Panc1 (cell line): ENCODE results near the gene DNAI2. TPM values are rescaled to one million over a fixed set of nuclear protein-coding genes. Genes with fewer than 3 reads are reported as not detected.

Source experiments
- ATAC-seq: fragments of 200-7000 bp; cut with Tn5 transposase; 2 replicates; pipeline ENCODE4 v1.9.1; 2020; ENCODE audit warnings: mild to moderate bottlenecking, moderate library complexity
- BruUV-seq: library from RNA; stranded (reverse); fragments of 400-500 nt; replicated peaks from 2 replicates; lab custom pipeline; 2021; lab: Mats Ljungman, UMichigan
- CTCF ChIA-PET: fragments of 300-600 bp; sonication (Branson Sonifier 250); formaldehyde crosslinking; loops from one replicate; lab custom pipeline; 2022; ENCODE audit warnings: antibody characterized with exemption; lab: Charles Lee
- POLR2A ChIA-PET: fragments of 300-600 bp; sonication (Branson Sonifier 250); formaldehyde crosslinking; loops from one replicate; lab custom pipeline; 2022; ENCODE audit warnings: antibody characterized with exemption; lab: Charles Lee
- DNase-seq: peaks from one replicate; pipeline ENCODE4 v3.0.0-alpha.2; 2010; ENCODE audit warnings: low read depth, low spot score
- H3K27ac ChIP-seq: 2 replicates; pipeline ENCODE4 v1.5.1; 2011; ENCODE audit warnings: mild to moderate bottlenecking, low read length, inconsistent platforms
- H3K27me3 ChIP-seq: fragments of 200-500 bp; sonication (Bioruptor generic); 2 replicates; pipeline ENCODE4 v1.6.0; 2014; ENCODE audit warnings: low read length, inconsistent platforms; ENCODE audit not compliant: control insufficient read depth, insufficient read depth
- H3K36me3 ChIP-seq: fragments of 200-500 bp; sonication (Bioruptor generic); 2 replicates; pipeline ENCODE4 v1.5.1; 2014; ENCODE audit warnings: inconsistent platforms, mild to moderate bottlenecking, low read length, moderate library complexity; ENCODE audit not compliant: control insufficient read depth, insufficient read depth
- H3K4me1 ChIP-seq: 2 replicates; pipeline ENCODE4 v1.5.1; 2011; ENCODE audit warnings: inconsistent platforms, mild to moderate bottlenecking, low read length, moderate library complexity; ENCODE audit not compliant: control insufficient read depth, insufficient read depth
- H3K4me3 ChIP-seq, 2 experiments: 2 replicates each; pipeline ENCODE4 v1.5.1; 2011 to 2012; ENCODE audit warnings: low read depth in 2 of 2, low read length in 2 of 2, mild to moderate bottlenecking in 2 of 2, inconsistent platforms in 1 of 2, moderate library complexity in 1 of 2
- H3K9me3 ChIP-seq: fragments of 200-500 bp; sonication (Bioruptor generic); 2 replicates; pipeline ENCODE4 v1.5.1; 2014; ENCODE audit warnings: low read depth, mild to moderate bottlenecking, inconsistent platforms, low read length, moderate library complexity; ENCODE audit not compliant: control insufficient read depth, insufficient read depth
- POLR2AphosphoS5 ChIP-seq: IDR thresholded peaks from 2 replicates; pipeline ENCODE4 v1.6.1; 2012; ENCODE audit warnings: mild to moderate bottlenecking, low read depth, low read length, moderate library complexity
- SIN3A ChIP-seq: IDR thresholded peaks from 2 replicates; pipeline ENCODE4 v1.6.1; 2012; ENCODE audit warnings: low read depth, mild to moderate bottlenecking, low read length, moderate library complexity, borderline replicate concordance; ENCODE audit not compliant: insufficient read depth
- TCF7L2 ChIP-seq: IDR thresholded peaks from 2 replicates; pipeline ENCODE4 v1.6.1; 2011; ENCODE audit warnings: mild to moderate bottlenecking, low read depth, low read length, inconsistent platforms
- in situ Hi-C: cut with HindIII; loops from 2 replicates; pipeline ENCODE4 v1.10.0; 2016; ENCODE audit warnings: low sequenced_read_pairs, low pct_unique_long_range_greater_than_20kb
- intact Hi-C: fragments of 100-400 bp; cut with micrococcal nuclease; formaldehyde crosslinking; loops from one replicate; pipeline ENCODE4 v1.10.0; 2022; ENCODE audit not compliant: unreplicated experiment
- total RNA-seq: library from RNA; stranded (reverse); gene quantifications from one replicate; pipeline ENCODE4 v1.2.1, GENCODE V29; 2021; ENCODE audit not compliant: unreplicated experiment
- TF ChIP-seq, protein P1 (sequence below), 2 experiments: IDR thresholded peaks; 2 replicates each; pipeline ENCODE4 v1.6.1; 2011 to 2012; ENCODE audit warnings: low read depth in 2 of 2, control low read depth in 1 of 2, low read length in 1 of 2, mild to moderate bottlenecking in 1 of 2, moderate library complexity in 1 of 2; ENCODE audit not compliant: insufficient read depth in 1 of 2
- TF ChIP-seq, protein P2 (sequence below): fragments of 450-650 bp; IDR thresholded peaks from 2 replicates; pipeline ENCODE4 v1.5.1; 2017; ENCODE audit warnings: mild to moderate bottlenecking

Gene DNAI2
- total RNA-seq, 1 experiment from 2014 or later = not detected

DNA sequence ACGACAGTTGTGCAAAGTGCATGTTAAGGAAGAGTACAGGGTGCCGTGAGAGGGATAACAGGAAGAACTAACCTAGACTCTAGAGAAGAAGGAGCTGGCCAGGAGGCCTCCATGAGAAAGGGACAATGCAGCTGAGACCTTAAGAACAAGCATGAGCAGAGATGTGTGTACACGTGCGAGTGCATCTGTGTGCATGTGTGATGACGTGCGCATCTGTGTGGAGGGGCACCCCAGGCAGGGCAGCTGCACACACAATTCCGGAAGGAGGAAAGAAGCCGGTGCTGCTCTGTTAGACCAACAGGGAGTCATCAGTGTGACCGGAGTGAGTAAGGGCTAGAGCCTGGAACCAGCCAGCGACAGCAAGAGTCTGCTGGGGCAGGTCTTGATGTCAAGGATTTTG lies 44.4 kb downstream of the DNAI2 start:
- POLR2A ChIA-PET = no interaction called here
- intact Hi-C loops = no loop called here
- no TSS peak for BruUV-seq

DNA sequence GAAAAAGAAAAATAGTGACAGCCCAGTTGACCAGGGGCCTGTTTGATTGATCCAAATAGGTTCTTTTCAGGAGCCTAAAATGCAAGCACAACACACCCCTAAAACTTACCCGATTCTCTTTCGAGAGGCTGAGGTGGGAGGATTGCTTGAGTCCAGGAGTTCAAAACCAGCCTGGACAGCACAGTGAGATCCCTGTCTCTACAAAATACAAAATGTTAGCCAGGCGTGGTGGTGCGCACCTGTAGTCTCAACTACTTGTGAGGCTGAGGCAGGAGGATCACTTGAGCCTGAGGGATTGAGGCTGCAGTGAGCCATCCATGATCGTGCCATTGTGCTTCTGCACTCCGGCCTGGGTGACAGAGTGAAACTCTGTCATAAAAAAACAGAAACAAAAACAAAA lies 50.5 kb downstream of the DNAI2 start:
- in situ Hi-C loops (no loop called here), intact Hi-C loops (no loop called here)
- CTCF ChIA-PET = no interaction called here

More for the DNA sequence above, 44.4 kb downstream of the DNAI2 start:
- H3K4me1 ChIP-seq = no peaks in the 10 kb centered on the region
- no peaks in the 10 kb centered on the region; the same call in 1 of the 2 replicates for H3K27me3 ChIP-seq
- H3K9me3 ChIP-seq = no peaks in the 10 kb centered on the region
- DNase-seq (no peak), ATAC-seq (no peak)
- CTCF ChIA-PET = interaction anchor here (0.6 kb wide), 1 partner anchor 90 kb away, joined by 13 read pairs; no protein-coding TSS in a partner anchor
- H3K4me3 ChIP-seq = no peak overlapping the region
- in situ Hi-C loops = no loop called here
- H3K27ac ChIP-seq = no peak overlapping the region
- TF ChIP-seq SIN3A = no peak
- no peak for TF ChIP-seq POLR2AphosphoS5
- TF ChIP-seq, protein P1, sequence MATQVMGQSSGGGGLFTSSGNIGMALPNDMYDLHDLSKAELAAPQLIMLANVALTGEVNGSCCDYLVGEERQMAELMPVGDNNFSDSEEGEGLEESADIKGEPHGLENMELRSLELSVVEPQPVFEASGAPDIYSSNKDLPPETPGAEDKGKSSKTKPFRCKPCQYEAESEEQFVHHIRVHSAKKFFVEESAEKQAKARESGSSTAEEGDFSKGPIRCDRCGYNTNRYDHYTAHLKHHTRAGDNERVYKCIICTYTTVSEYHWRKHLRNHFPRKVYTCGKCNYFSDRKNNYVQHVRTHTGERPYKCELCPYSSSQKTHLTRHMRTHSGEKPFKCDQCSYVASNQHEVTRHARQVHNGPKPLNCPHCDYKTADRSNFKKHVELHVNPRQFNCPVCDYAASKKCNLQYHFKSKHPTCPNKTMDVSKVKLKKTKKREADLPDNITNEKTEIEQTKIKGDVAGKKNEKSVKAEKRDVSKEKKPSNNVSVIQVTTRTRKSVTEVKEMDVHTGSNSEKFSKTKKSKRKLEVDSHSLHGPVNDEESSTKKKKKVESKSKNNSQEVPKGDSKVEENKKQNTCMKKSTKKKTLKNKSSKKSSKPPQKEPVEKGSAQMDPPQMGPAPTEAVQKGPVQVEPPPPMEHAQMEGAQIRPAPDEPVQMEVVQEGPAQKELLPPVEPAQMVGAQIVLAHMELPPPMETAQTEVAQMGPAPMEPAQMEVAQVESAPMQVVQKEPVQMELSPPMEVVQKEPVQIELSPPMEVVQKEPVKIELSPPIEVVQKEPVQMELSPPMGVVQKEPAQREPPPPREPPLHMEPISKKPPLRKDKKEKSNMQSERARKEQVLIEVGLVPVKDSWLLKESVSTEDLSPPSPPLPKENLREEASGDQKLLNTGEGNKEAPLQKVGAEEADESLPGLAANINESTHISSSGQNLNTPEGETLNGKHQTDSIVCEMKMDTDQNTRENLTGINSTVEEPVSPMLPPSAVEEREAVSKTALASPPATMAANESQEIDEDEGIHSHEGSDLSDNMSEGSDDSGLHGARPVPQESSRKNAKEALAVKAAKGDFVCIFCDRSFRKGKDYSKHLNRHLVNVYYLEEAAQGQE (IDR thresholded peaks at IDR 0.05; ENCODE audit: insufficient read depth in 1 of 2, low read depth in 2 of 2, low read length in 1 of 2) = no peak
- no peak for TF ChIP-seq TCF7L2
- TF ChIP-seq, protein P2, sequence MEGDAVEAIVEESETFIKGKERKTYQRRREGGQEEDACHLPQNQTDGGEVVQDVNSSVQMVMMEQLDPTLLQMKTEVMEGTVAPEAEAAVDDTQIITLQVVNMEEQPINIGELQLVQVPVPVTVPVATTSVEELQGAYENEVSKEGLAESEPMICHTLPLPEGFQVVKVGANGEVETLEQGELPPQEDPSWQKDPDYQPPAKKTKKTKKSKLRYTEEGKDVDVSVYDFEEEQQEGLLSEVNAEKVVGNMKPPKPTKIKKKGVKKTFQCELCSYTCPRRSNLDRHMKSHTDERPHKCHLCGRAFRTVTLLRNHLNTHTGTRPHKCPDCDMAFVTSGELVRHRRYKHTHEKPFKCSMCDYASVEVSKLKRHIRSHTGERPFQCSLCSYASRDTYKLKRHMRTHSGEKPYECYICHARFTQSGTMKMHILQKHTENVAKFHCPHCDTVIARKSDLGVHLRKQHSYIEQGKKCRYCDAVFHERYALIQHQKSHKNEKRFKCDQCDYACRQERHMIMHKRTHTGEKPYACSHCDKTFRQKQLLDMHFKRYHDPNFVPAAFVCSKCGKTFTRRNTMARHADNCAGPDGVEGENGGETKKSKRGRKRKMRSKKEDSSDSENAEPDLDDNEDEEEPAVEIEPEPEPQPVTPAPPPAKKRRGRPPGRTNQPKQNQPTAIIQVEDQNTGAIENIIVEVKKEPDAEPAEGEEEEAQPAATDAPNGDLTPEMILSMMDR = no peak
- H3K36me3 ChIP-seq = no peaks in the 10 kb centered on the region

More for the DNA sequence above, 50.5 kb downstream of the DNAI2 start:
- Histone ChIP-seq H3K4me1 (no peaks in the 10 kb centered on the region), H3K36me3 (no peaks in the 10 kb centered on the region), H3K27ac (no peak overlapping the region), H3K4me3 (no peak overlapping the region), H3K27me3 (no peaks in the 10 kb centered on the region; the same call in 1 of the 2 replicates), H3K9me3 (no peaks in the 10 kb centered on the region)
- ATAC-seq (no peak), DNase-seq (no peak)
- POLR2A ChIA-PET = no interaction called here
- TF ChIP-seq, protein P2 = no peak
- TF ChIP-seq POLR2AphosphoS5 (no peak), TCF7L2 (no peak)
- TF ChIP-seq, protein P1 (IDR thresholded peaks at IDR 0.05; ENCODE audit: insufficient read depth in 1 of 2, low read depth in 2 of 2, low read length in 1 of 2) = no peak
- BruUV-seq = no TSS peak
